Activated CD4-positive, alpha-beta T cell treated with anti-CD3 and anti-CD28 coated beads for 36 hours (primary cell): ENCODE results near the gene HBZ. TPM values are rescaled to one million over a fixed set of nuclear protein-coding genes. Genes with fewer than 3 reads are reported as not detected.
"Not testable (repeated sequence)": the region's sequence is repeated elsewhere in the genome, so short reads cannot be mapped to it uniquely, and the experiment has no call there.

ENCODE experiments used
- ATAC-seq: fragments of 200-7000 bp; cut with Tn5 transposase; one replicate; pipeline ENCODE4 v1.10.0; 2021; ENCODE audit warnings: mild to moderate bottlenecking, moderate library complexity
- CTCF ChIA-PET: fragments of 350-600 bp; sonication (Branson Sonifier 250); formaldehyde crosslinking; loops from one replicate; lab custom pipeline; 2021; ENCODE audit warnings: antibody characterized with exemption; lab: Charles Lee
- POLR2A ChIA-PET: fragments of 350-600 bp; sonication (Branson Sonifier 250); formaldehyde crosslinking; loops from one replicate; lab custom pipeline; 2021; ENCODE audit warnings: antibody characterized with exemption, inconsistent platforms; lab: Charles Lee
- DNase-seq: peaks from one replicate; pipeline ENCODE4 v3.0.0-alpha.2; 2020
- H3K27ac Mint-ChIP-seq: one replicate; pipeline ENCODE4 v1.8.0; 2021; ENCODE audit warnings: mixed read lengths
- H3K27me3 Mint-ChIP-seq: one replicate; pipeline ENCODE4 v1.8.0; 2021; ENCODE audit warnings: mixed read lengths
- H3K36me3 Mint-ChIP-seq: one replicate; pipeline ENCODE4 v1.8.0; 2021; ENCODE audit warnings: low read depth, mixed read lengths
- H3K4me1 Mint-ChIP-seq: one replicate; pipeline ENCODE4 v1.8.0; 2021; ENCODE audit warnings: mixed read lengths
- H3K4me3 Mint-ChIP-seq: one replicate; pipeline ENCODE4 v1.8.0; 2021; ENCODE audit warnings: mild to moderate bottlenecking, moderate library complexity, mixed read lengths
- H3K9me3 Mint-ChIP-seq: one replicate; pipeline ENCODE4 v1.8.0; 2021; ENCODE audit warnings: low read depth, mixed read lengths
- intact Hi-C, 2 experiments: fragments of 100-400 bp; cut with DNase I in 1 of 2; cut with micrococcal nuclease in 1 of 2; formaldehyde crosslinking; loops; one replicate each; pipeline versions ENCODE4 v1.14.2 to v1.15.1; 2022 to 2024; cut with DNase I, micrococcal nuclease
- total RNA-seq, 2 experiments: library from RNA; stranded (reverse); gene quantifications; one replicate each; pipeline ENCODE4 v1.2.3, GENCODE V29; 2021

Gene HBZ
- total RNA-seq, 2 experiments from 2014 or later, result not detected

DNA sequence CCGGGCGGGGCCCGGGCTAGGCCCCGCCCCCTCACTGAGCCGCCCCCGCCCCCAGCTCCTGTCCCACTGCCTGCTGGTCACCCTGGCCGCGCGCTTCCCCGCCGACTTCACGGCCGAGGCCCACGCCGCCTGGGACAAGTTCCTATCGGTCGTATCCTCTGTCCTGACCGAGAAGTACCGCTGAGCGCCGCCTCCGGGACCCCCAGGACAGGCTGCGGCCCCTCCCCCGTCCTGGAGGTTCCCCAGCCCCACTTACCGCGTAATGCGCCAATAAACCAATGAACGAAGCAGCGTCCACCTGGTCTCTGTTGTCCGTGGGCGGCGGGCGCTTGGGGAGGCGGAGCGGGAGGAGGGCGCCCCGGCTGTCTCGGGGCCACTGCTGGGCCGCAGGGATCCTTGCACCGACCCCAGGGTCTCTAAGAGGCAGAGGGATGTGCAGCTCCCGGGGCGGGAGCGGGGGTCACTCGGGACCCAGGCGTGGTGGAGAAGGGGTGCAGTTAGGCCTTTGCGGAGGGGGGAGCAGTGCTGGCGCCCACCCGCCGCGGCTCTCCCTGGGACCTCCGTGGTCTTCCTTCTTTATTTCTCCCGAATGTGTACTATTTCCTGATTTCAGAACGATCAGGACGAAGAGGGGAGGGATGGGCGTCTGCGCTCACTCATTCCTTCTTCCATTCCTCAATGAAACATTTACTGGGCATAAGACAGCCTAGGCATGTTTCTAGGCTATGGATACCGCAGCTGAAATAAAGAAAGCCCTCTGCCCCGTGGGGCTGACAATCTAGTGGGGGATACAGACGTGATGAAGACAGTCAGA lies 2.0 kb downstream of the HBZ start:
- Mint-ChIP-seq H3K36me3 (no peaks in the 10 kb centered on the region), H3K27me3 (peaks cover 31% of the 10 kb centered on the region), H3K9me3 (no peaks in the 10 kb centered on the region), H3K27ac (no peak overlapping the region), H3K4me1 (peaks cover 5% of the 10 kb centered on the region), H3K4me3 (peak overlapping the region; percentile 43)
- CTCF ChIA-PET, result interaction anchor here (1.5 kb wide), 1 partner anchor 47 kb away, joined by 3 read pairs; no protein-coding TSS in a partner anchor
- POLR2A ChIA-PET, result no interaction called here
- intact Hi-C loops, result no loop called here
- DNase-seq (peak; percentile 49), ATAC-seq (peak; percentile 49)

DNA sequence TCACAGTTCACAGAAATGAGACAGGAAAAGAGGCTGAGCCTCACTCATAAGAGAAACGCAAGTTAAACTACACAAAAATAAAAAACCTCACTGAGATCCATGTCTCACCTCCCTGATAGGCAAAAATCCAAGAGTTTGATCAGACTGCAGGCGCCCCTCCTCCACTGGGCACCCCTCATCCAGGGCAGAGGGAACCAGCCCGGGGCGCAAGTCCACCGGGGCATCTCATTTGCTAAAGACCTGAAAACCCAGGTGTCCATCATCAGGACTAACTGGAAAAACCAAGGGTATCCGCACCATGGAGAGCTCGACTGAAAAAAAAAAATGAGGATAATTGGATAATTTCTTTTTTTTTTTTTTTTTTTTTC lies 2.6 kb downstream of the HBZ start:
- CTCF ChIA-PET, result interaction anchor here (1.5 kb wide), 1 partner anchor 48 kb away, joined by 3 read pairs; no protein-coding TSS in a partner anchor
- Mint-ChIP-seq H3K9me3 (no peaks in the 10 kb centered on the region), H3K27me3 (peaks cover 34% of the 10 kb centered on the region), H3K36me3 (no peaks in the 10 kb centered on the region), H3K27ac (no peak overlapping the region), H3K4me3 (peak overlapping the region; percentile 43), H3K4me1 (peaks cover 5% of the 10 kb centered on the region)
- POLR2A ChIA-PET, result no interaction called here
- intact Hi-C loops, result no loop called here
- no peak for ATAC-seq
- no peak for DNase-seq

DNA sequence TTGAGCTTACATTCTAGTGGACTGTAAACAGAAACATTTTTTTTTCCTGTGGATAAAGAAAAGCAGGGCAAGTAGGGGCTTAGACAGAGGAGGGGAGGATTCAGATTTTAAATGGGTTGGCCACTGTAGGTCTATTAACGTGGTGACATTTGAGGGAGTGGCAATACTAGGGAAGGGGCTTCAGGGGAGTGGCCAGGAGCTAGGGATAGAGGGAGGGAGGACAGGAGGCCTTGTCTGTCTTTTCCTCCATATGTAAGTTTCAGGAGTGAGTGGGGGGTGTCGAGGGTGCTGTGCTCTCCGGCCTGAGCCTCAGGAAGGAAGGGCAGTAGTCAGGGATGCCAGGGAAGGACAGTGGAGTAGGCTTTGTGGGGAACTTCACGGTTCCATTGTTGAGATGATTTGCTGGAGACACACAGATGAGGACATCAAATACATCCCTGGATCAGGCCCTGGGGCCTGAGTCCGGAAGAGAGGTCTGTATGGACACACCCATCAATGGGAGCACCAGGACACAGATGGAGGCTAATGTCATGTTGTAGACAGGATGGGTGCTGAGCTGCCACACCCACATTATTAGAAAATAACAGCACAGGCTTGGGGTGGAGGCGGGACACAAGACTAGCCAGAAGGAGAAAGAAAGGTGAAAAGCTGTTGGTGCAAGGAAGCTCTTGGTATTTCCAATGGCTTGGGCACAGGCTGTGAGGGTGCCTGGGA lies 6.8 kb downstream of the HBZ start:
- DNase-seq (no peak), ATAC-seq (no peak)
- Mint-ChIP-seq H3K27me3 (peaks cover 31% of the 10 kb centered on the region), H3K4me3 (no peak overlapping the region), H3K4me1 (peaks cover 5% of the 10 kb centered on the region), H3K9me3 (no peaks in the 10 kb centered on the region), H3K27ac (no peak overlapping the region), H3K36me3 (no peaks in the 10 kb centered on the region)
- intact Hi-C loops, result no loop called here
- CTCF ChIA-PET, result no interaction called here
- POLR2A ChIA-PET, result interaction anchor here (0.6 kb wide), 1 partner anchor 29 kb away, joined by 3 read pairs; no protein-coding TSS in a partner anchor

DNA sequence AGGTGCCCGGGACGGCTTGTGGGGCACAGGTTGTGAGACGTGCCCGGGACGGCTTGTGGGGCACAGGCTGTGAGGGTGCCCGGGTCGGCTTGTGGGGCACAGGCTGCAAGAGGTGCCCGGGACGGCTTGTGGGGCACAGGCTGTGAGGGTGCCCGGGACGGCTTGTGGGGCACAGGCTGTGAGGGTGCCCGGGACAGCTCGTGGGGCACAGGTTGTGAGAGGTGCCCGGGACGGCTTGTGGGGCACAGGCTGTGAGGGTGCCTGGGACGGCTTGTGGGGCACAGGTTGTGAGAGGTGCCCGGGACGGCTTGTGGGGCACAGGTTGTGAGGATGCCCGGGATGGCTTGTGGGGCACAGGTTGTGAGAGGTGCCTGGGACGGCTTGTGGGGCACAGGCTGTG lies 7.8 kb downstream of the HBZ start:
- ATAC-seq, H3K4me1 Mint-ChIP-seq, H3K4me3 Mint-ChIP-seq, H3K9me3 Mint-ChIP-seq, DNase-seq, H3K36me3 Mint-ChIP-seq, intact Hi-C loops, CTCF ChIA-PET, H3K27ac Mint-ChIP-seq: not testable (repeated sequence)
- H3K27me3 Mint-ChIP-seq, result peaks cover 25% of the 10 kb centered on the region
- POLR2A ChIA-PET, result interaction anchor here (0.6 kb wide), 1 partner anchor 28 kb away, joined by 3 read pairs; no protein-coding TSS in a partner anchor

DNA sequence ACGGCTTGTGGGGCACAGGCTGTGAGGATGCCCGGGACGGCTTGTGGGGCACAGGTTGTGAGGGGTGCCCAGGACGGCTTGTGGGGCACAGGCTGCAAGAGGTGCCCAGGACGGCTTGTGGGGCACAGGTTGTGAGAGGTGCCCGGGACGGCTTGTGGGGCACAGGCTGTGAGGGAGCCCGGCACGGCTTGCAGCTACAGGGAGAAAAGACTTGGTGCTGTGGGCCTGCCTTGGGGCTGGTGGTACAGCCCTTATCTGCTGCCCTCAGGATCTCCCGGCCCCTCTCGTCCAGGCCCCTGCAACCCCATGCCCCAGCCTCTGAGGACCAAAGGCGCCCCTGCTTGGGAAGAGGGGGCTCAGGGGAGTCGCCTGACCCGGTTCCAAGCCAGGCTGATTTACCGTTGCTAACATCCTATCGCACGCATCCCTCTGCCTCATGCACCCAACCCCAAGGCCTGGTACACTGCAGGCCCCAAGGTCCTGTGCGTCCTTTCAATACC lies 8.3 kb downstream of the HBZ start:
- no peak overlapping the region for H3K27ac Mint-ChIP-seq
- H3K9me3 Mint-ChIP-seq, result no peaks in the 10 kb centered on the region
- H3K27me3 Mint-ChIP-seq, result peaks cover 22% of the 10 kb centered on the region
- ATAC-seq (no peak), DNase-seq (no peak)
- intact Hi-C loops, result no loop called here
- ChIA-PET CTCF (no interaction called here), POLR2A (no interaction called here)
- no peak overlapping the region for H3K4me3 Mint-ChIP-seq
- no peaks in the 10 kb centered on the region for H3K36me3 Mint-ChIP-seq
- H3K4me1 Mint-ChIP-seq, result peaks cover 2% of the 10 kb centered on the region

DNA sequence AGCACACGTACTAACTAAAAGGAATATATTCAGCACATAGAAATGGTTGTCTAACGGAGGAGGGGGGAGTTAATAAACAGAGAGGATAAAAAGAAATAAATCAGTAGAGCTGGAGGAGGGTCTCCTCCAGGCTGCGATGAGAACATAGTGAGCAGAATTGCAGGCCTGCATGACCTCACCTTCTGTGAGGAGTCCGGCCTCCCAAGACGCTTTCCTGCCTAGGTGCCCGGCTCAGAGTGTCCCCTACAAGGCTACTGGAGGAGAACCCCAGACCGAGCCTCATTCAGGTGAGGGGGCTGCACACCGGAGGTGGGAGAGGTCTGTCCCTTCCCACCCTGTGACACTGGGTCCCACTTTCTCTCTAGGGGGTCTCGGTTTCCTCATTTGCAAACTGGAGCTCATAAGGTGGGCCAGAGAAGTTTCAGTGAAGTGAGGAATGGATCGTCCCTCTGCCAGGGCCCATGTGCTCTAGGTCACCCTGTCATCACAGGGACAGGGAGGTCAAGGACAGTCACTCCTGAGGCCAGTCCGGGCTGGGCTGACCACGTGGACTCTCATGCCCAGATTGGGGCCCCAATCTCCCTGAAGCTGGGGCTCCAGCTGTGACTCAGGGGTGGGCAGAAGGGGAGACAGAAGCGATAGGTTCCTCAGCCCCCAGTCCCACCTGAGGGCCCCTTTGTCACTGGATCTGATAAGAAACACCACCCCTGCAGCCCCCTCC lies 10.0 kb downstream of the HBZ start:
- intact Hi-C loops, result loop anchor here (1.0 kb wide), 1 partner anchor 9 kb away; no protein-coding TSS in a partner anchor
- no peaks in the 10 kb centered on the region for H3K9me3 Mint-ChIP-seq
- POLR2A ChIA-PET, result interaction anchor here (0.6 kb wide), 1 partner anchor 10 kb away, joined by 3 read pairs; the partner anchor contains the start of gene HBZ
- DNase-seq (no peak), ATAC-seq (no peak)
- no peak overlapping the region for H3K4me3 Mint-ChIP-seq
- H3K36me3 Mint-ChIP-seq, result no peaks in the 10 kb centered on the region
- H3K27ac Mint-ChIP-seq, result no peak overlapping the region
- CTCF ChIA-PET, result interaction anchor here (0.6 kb wide), 1 partner anchor 56 kb away, joined by 3 read pairs; no protein-coding TSS in a partner anchor
- H3K27me3 Mint-ChIP-seq, result peaks cover 29% of the 10 kb centered on the region
- H3K4me1 Mint-ChIP-seq, result peaks cover 5% of the 10 kb centered on the region

DNA sequence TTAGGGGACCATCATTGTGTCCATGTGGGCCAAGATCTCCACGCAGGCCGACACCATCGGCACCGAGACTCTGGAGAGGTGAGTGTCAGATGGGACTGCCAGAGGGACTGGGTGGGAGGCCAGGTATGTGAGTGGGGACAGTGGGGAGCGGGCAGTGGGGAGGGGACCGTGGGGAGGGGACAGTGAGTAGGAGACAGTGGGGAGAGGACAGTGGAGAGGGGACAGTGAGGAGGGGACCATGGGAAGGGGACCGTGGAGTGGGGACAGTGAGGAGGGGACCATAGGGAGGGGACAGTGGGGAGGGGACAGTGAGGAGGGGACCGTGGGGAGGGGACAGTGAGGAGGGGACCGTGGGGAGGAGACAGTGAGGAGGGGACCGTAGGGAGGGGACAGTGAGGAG lies 10.7 kb downstream of the HBZ start:
- H3K9me3 Mint-ChIP-seq, H3K27ac Mint-ChIP-seq, intact Hi-C loops, ATAC-seq, CTCF ChIA-PET, H3K4me1 Mint-ChIP-seq, H3K36me3 Mint-ChIP-seq, H3K4me3 Mint-ChIP-seq, DNase-seq: not testable (repeated sequence)
- POLR2A ChIA-PET, result interaction anchor here (0.6 kb wide), 1 partner anchor 11 kb away, joined by 3 read pairs; the partner anchor contains the start of gene HBZ
- peaks cover 30% of the 10 kb centered on the region for H3K27me3 Mint-ChIP-seq

DNA sequence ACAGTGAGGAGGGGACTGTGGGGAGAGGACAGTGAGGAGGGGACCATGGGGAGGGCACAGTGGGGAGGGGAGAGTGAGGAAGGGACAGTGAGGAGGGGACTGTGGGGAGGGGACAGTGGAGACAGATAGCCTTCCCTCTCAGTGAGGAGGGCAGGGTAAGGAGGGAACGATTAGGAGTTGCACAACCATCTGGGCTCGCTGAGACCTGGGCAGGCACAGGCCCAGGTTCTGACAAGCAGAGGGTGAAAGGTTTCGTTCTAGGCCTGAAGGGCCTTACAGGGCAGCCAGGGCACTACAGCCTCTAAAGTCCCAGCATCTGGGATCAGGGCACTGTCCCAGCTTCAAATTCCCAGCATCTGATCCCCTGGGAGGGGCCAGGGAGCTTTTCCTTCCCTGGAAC lies 11.3 kb downstream of the HBZ start:
- peaks cover 33% of the 10 kb centered on the region for H3K27me3 Mint-ChIP-seq
- H3K4me1 Mint-ChIP-seq, H3K27ac Mint-ChIP-seq, H3K36me3 Mint-ChIP-seq, CTCF ChIA-PET, intact Hi-C loops, ATAC-seq, H3K9me3 Mint-ChIP-seq, DNase-seq, POLR2A ChIA-PET, H3K4me3 Mint-ChIP-seq: not testable (repeated sequence)

DNA sequence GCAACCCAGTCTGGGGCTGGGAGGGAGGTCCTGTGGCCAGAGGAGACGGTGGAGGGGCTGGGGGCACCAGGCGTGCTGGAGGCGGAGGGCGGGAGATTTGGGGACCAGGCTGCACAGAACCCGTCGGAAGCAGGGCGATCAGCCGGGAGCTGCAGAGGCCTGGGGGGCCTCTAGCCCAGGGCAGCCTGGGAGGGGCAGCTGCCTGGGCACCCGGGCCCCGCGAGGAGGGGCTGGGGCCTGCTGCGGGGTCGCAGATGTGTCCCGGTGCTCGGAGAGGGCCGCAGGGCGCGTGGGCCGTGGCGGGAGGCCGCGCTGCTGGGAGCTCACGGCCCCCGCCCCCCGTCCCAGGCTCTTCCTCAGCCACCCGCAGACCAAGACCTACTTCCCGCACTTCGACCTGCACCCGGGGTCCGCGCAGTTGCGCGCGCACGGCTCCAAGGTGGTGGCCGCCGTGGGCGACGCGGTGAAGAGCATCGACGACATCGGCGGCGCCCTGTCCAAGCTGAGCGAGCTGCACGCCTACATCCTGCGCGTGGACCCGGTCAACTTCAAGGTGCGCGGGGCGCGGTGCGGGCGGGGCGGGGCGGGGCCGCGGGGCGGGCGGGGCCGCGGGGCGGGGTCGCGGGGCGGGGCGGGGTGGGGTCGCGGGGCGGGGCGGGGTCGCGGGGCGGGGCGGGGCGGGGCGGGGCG lies 11.8 kb downstream of the HBZ start:
- H3K27ac Mint-ChIP-seq, intact Hi-C loops, H3K36me3 Mint-ChIP-seq, H3K9me3 Mint-ChIP-seq, H3K4me3 Mint-ChIP-seq, POLR2A ChIA-PET, CTCF ChIA-PET, H3K4me1 Mint-ChIP-seq, DNase-seq: not testable (repeated sequence)
- peaks cover 34% of the 10 kb centered on the region for H3K27me3 Mint-ChIP-seq
- peak; percentile 56 for ATAC-seq

DNA sequence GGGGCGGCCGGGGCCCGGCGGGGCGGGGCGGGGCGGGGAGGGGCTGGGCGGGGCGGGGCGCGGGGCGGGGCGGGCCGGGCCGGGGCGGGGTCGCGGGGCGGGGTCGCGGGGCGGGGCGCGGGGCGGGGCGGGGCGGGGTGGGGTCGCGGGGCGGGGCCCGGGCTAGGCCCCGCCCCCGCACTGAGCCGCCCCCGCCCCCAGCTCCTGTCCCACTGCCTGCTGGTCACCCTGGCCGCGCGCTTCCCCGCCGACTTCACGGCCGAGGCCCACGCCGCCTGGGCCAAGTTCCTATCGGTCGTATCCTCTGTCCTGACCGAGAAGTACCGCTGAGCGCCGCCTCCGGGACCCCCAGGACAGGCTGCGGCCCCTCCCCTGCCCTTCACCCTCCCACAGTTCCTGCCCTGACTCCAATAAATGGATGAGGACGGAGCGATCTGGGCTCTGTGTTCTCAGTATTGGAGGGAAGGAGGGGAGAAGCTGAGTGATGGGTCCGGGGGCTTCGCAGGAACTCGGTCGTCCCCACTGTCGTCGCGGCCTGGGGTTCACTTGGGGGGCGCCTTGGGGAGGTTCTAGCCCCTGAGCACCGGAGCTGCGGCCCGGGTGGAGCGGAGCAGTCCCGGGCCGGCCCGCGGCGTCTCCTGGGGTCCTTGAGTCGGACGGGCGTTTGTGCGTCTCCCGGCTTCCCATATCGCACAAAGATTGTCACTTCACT lies 12.5 kb downstream of the HBZ start:
- Mint-ChIP-seq H3K4me3 (peak overlapping the region; percentile 26), H3K27me3 (peaks cover 32% of the 10 kb centered on the region), H3K36me3 (no peaks in the 10 kb centered on the region), H3K27ac (no peak overlapping the region), H3K9me3 (no peaks in the 10 kb centered on the region), H3K4me1 (peaks cover 5% of the 10 kb centered on the region)
- ATAC-seq (peak; percentile 16), DNase-seq (no peak)
- POLR2A ChIA-PET, result no interaction called here
- intact Hi-C loops, result loop anchor here in 1 of 2 experiments (1.0 kb wide), 1 partner anchor 27 kb away; the partner anchor contains the start of gene NPRL3
- CTCF ChIA-PET, result interaction anchor here (1.1 kb wide), 1 partner anchor 58 kb away, joined by 3 read pairs; no protein-coding TSS in a partner anchor
